ENCODE results near the gene TRAPPC14. TPM values are rescaled to one million over a fixed set of nuclear protein-coding genes. Genes with fewer than 3 reads are reported as not detected.
A peak's percentile ranks its signal among the peaks of the same experiment; 100 is the strongest.

Gene TRAPPC14
- total RNA-seq, 3 donors from 2014 or later (not counting 1 experiment from before 2014, with no cell fraction given), result 55.1 to 59.2 (median 56.5) TPM

DNA sequence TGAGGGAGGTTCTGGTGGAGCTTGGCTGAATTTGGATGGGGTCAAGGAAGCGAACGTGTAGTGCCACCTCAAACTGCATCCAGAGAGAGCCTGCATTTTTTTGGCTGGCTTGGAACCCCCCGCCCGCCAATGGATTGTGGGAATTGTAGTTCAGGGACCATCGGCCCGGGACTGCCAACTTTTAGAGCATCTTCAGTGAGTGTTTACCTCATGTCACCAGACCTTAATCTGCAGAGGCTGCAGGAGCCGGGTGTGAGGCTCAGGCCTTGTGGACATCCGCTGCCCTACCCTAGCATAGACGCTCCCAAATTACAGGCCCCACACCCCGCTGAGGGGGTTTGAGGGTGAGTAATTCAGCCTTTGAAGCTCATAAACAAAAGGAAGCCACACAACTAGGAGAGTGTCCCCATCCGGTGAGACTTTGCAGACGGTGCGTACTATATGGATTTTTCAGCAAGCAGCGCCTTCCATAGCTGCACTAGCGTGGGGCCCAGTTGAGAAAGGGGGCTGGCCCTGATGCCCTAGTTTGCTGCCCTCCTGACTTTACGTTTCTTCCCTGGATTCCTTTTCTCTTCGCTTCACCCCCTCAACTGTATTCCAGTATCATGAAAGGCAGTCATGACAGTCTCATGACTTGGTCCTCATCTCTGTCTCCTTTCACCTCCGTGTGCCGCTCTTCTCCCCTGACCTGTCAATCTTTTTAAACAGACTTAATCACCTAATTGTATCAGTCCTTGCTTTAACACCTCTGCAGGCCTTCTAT, 38.4 kb downstream of the TRAPPC14 start:
- peak in 1 of 2 donors; percentile 83 for DNase-seq
- peak; percentile 38 to 54 (median 41) for ATAC-seq
- Mint-ChIP-seq H3K4me1 (peaks cover 30 to 34% of the 10 kb centered on the region in 2 donors), H3K36me3 (no peaks in the 10 kb centered on the region), H3K27ac (peak overlapping the region; percentile 98), H3K9me3 (no peaks in the 10 kb centered on the region), H3K4me3 (peak overlapping the region; percentile 97), H3K27me3 (ENCODE audit: low read depth in 2 of 2) (no peaks in the 10 kb centered on the region)
- intact Hi-C loops (cut with micrococcal nuclease), result loop anchor here (1.0 to 5.0 kb wide), 3 partner anchors 7 to 38 kb away; partner anchors contain the start of genes AP4M1, MCM7 and ZNF3
- Histone ChIP-seq H3K27me3 (ENCODE audit: control insufficient read depth, insufficient read depth, low read length) (no peaks in the 10 kb centered on the region), H3K4me3 (ENCODE audit: low read length) (peak overlapping the region; percentile 73), H3K36me3 (ENCODE audit: control insufficient read depth, insufficient read depth, low read length) (no peaks in the 10 kb centered on the region), H3K27ac (ENCODE audit: low read length) (peak overlapping the region; percentile 89), H3K9me3 (ENCODE audit: control insufficient read depth, insufficient read depth, low read length) (no peaks in the 10 kb centered on the region), H3K4me1 (ENCODE audit: control insufficient read depth, insufficient read depth, low read length) (peaks cover 28% of the 10 kb centered on the region)
- 30% methylated on average over 19 of the region's 19 CpGs for WGBS (ENCODE audit: insufficient coverage)
- no peak for TF ChIP-seq CTCF (IDR thresholded peaks at IDR 0.05)

DNA sequence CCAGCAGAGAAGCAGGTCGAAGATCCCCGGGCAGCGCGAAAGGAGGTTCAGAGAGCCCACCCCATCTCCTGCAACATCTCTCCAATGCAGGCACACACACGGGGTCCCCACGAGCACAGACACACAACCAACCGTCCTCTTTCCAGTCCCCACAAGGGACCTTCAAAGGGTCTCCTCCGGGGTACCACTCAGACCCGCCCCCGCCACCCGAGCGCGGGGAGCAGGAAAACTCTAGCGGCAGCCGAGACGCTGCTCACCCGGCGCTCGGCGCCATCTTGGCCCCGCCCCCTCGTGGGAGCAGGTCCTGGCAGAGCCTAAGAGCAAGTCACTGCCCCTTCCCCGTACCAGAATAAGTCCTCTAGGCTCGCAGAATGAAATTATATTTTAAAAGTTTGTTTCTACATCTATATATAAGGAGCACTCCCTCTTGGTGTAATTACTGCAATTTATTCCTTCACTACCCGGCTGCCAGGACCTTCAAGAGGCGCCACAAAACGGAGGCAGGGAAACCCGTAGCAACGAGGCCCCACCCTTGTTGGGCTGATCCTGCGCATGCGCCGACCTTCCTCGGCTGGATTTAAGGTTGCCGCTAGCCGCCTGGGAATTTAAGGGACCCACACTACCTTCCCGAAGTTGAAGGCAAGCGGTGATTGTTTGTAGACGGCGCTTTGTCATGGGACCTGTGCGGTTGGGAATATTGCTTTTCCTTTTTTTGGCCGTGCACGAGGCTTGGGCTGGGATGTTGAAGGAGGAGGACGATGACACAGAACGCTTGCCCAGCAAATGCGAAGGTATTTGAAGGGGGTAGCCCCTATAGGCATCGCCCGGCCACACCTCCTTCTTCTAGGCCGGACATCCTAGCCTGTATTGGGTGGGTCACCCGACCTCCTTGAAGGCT, 39.2 kb downstream of the TRAPPC14 start, which contains the start of the genes CNPY4 and TAF6:
Gene CNPY4, plus strand, starts transcription at position 563 of the 898 bp plus-strand sequence. Its CDS starts 111 bp downstream, at position 674.
Gene TAF6, minus strand, starts transcription at position 287 of the 898 bp plus-strand sequence. CDS start 5,149 bp downstream, outside the sequence.
- H3K4me1 Mint-ChIP-seq, result peaks cover 25 to 27% of the 10 kb centered on the region in 2 donors
- intact Hi-C loops (cut with micrococcal nuclease), result loop anchor here (1.0 to 5.0 kb wide), 3 partner anchors 8 to 37 kb away; partner anchors contain the start of genes AP4M1, MCM7 and ZNF3
- H3K27ac ChIP-seq (ENCODE audit: low read length), result peak within 1 kb of the TSS; percentile 89
- H3K4me3 Mint-ChIP-seq, result peak within 1 kb of the TSS; percentile 97
- no peaks in the 10 kb centered on the region for H3K27me3 Mint-ChIP-seq (ENCODE audit: low read depth in 2 of 2)
- H3K36me3 ChIP-seq (ENCODE audit: control insufficient read depth, insufficient read depth, low read length), result no peaks in the 10 kb centered on the region
- peak within 1 kb of the TSS; percentile 98 for H3K27ac Mint-ChIP-seq
- peak within 1 kb of the TSS; percentile 73 for H3K4me3 ChIP-seq (ENCODE audit: low read length)
- peak; percentile 80 to 90 (median 86) for ATAC-seq
- no peaks in the 10 kb centered on the region for H3K9me3 ChIP-seq (ENCODE audit: control insufficient read depth, insufficient read depth, low read length)
- under 1% methylated on average over 47 of the region's 49 CpGs for WGBS (ENCODE audit: insufficient coverage)
- no peaks in the 10 kb centered on the region for H3K27me3 ChIP-seq (ENCODE audit: control insufficient read depth, insufficient read depth, low read length)
- H3K4me1 ChIP-seq (ENCODE audit: control insufficient read depth, insufficient read depth, low read length), result peaks cover 22% of the 10 kb centered on the region
- no peaks in the 10 kb centered on the region for H3K9me3 Mint-ChIP-seq
- no peak for TF ChIP-seq CTCF (IDR thresholded peaks at IDR 0.05)
- DNase-seq, result peak; percentile 90 to 98
- no peaks in the 10 kb centered on the region for H3K36me3 Mint-ChIP-seq

DNA sequence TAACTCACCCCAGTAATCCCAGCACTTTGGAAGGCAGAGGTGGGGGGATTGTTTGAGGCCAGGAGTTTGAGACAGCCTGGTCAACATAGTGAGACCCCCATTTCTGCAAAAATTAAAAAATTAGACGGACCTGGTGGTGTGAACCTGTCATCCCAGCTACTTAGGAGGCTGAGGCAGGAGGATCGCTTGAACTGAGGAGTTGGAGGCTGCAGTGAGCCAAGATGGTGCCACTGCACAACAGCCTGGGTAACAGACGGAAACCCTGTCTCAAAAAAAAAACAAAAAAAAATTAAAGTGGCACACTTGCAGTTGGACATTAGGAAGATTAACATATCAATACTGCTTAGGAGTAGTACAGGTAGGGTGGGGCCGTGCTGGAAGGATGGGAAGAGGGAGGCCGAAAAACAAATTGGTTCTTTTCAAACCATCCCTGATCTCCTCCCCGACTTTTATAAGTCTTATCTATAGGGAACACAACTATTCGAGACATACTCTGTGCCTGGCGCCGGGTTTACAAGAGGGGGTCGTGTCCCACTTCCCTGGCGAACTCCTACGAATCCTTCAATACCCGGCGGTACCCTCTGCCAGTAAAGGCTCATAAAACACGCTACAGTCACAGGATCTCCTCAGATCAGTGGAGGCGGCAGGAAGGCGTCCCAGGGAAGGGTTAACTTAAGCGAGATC, 40.0 kb downstream of the TRAPPC14 start:
- intact Hi-C loops (cut with micrococcal nuclease), result loop anchor here (1.0 to 5.0 kb wide), 3 partner anchors 9 to 36 kb away; partner anchors contain the start of genes AP4M1, MCM7 and ZNF3
- Histone ChIP-seq H3K4me3 (ENCODE audit: low read length) (peak overlapping the region; percentile 73), H3K27ac (ENCODE audit: low read length) (peak overlapping the region; percentile 89), H3K9me3 (ENCODE audit: control insufficient read depth, insufficient read depth, low read length) (no peaks in the 10 kb centered on the region), H3K36me3 (ENCODE audit: control insufficient read depth, insufficient read depth, low read length) (no peaks in the 10 kb centered on the region), H3K4me1 (ENCODE audit: control insufficient read depth, insufficient read depth, low read length) (peaks cover 22% of the 10 kb centered on the region), H3K27me3 (ENCODE audit: control insufficient read depth, insufficient read depth, low read length) (no peaks in the 10 kb centered on the region)
- H3K36me3 Mint-ChIP-seq, result no peaks in the 10 kb centered on the region
- TF ChIP-seq CTCF (IDR thresholded peaks at IDR 0.05), result no peak
- H3K27me3 Mint-ChIP-seq (ENCODE audit: low read depth in 2 of 2), result no peaks in the 10 kb centered on the region
- 26% methylated on average over 18 of the region's 18 CpGs for WGBS (ENCODE audit: insufficient coverage)
- no peaks in the 10 kb centered on the region for H3K9me3 Mint-ChIP-seq
- H3K27ac Mint-ChIP-seq, result peak overlapping the region; percentile 98
- ATAC-seq (no peak), DNase-seq (no peak)
- H3K4me3 Mint-ChIP-seq, result peak overlapping the region; percentile 97
- H3K4me1 Mint-ChIP-seq, result peaks cover 23 to 25% of the 10 kb centered on the region in 2 donors
